Activated naive CD4-positive, alpha-beta T cell treated with anti-CD3 and anti-CD28 coated beads, Interleukin-2, amount 50 U/mL, for 72 hours (primary cell): Measurements from ENCODE around the gene DNAH3. TPM values are rescaled to one million over a fixed set of nuclear protein-coding genes. Genes with fewer than 3 reads are reported as not detected.
A peak's percentile ranks its signal among the peaks of the same experiment; 100 is the strongest.

Source experiments
- ATAC-seq, 2 donors: fragments of 150-1000 bp; cut with Tn5 transposase; 2 replicates each; pipeline ENCODE4 v1.10.0; 2021; ENCODE audit warnings: mild to moderate bottlenecking in 2 of 2, moderate library complexity in 2 of 2
- DNase-seq, 2 donors: peaks; one replicate each; pipeline ENCODE4 v3.0.0; 2021 to 2022; ENCODE audit warnings: low spot score in 2 of 2
- H3K27ac Mint-ChIP-seq, 2 donors: one replicate each; pipeline ENCODE4 v1.8.0; 2022; ENCODE audit warnings: mild to moderate bottlenecking in 2 of 2, mixed read lengths in 2 of 2
- H3K36me3 Mint-ChIP-seq, 2 donors: one replicate each; pipeline ENCODE4 v1.8.0; 2022; ENCODE audit warnings: mixed read lengths in 2 of 2
- H3K9me3 Mint-ChIP-seq, 2 donors: one replicate each; pipeline ENCODE4 v1.8.0; 2022; ENCODE audit warnings: mixed read lengths in 2 of 2
- total RNA-seq, 2 donors: library from RNA; stranded (reverse); gene quantifications; one replicate each; pipeline ENCODE4 v1.2.3, GENCODE V29; 2022

DNAH3 gene
- total RNA-seq, 2 donors from 2014 or later: not detected

DNA sequence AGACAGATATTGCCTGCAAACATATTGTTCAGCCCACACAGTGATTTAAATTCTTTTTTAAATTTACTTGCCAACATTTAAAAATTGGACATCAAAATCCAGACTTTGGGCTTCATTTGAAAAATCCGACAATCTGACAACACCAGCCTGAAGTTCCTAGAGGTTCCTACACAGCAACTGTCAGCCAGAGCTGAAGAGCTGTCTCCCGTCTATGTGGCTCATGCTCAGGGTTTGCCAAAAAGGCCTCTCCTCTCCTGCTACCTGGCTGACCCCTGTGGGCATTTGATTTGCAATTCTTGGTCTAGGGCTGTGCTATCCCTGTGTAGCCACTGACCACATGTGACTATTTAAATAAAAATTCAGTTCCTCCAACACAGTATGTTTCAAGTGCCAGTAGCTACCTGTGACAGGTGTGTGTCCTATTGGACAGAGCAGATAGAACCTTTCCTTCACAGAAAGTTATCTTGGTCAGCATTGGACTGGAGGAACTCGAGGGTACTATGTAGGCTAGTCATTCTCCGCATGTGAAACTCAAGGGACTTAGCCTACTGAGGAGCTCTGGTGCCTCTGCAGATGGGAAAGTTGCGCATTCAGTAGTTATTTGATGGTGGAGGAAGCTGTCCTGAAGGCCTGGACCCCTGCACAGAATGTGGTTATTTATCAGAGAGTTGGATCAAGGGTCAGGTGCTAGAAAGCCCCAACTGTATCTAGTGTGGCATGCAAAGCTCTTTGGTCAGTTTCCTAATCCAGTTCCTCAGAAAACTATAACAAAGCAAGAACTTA, 247.3 kb downstream of the DNAH3 start:
- Mint-ChIP-seq H3K9me3 (no peaks in the 10 kb centered on the region), H3K27ac (no peak overlapping the region), H3K36me3 (peaks cover 22 to 34% of the 10 kb centered on the region in 2 donors)
- ATAC-seq (no peak), DNase-seq (no peak)

DNA sequence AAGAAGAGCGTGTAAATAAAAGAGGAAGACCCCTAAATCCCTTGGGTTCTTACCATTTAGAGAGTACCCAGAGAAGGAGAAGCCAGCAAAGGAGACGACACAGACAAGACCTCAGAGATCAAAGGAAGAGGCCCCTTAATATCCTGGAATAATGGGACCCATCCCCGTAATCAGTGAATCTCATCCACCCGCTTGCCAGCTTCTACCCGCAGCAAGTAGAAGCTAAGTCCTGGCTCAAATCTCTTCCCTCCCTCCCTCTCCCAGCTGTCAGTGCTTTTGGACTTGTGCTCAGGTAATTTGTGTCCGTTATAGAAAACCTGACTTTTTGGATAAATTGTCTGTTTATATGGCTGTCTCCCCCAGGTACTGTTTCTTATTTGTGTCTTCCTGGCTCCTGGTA, 248.2 kb downstream of the DNAH3 start:
- H3K36me3 Mint-ChIP-seq: peaks cover 22 to 34% of the 10 kb centered on the region in 2 donors
- DNase-seq (no peak), ATAC-seq (no peak)
- no peak overlapping the region for H3K27ac Mint-ChIP-seq
- H3K9me3 Mint-ChIP-seq: no peaks in the 10 kb centered on the region

DNA sequence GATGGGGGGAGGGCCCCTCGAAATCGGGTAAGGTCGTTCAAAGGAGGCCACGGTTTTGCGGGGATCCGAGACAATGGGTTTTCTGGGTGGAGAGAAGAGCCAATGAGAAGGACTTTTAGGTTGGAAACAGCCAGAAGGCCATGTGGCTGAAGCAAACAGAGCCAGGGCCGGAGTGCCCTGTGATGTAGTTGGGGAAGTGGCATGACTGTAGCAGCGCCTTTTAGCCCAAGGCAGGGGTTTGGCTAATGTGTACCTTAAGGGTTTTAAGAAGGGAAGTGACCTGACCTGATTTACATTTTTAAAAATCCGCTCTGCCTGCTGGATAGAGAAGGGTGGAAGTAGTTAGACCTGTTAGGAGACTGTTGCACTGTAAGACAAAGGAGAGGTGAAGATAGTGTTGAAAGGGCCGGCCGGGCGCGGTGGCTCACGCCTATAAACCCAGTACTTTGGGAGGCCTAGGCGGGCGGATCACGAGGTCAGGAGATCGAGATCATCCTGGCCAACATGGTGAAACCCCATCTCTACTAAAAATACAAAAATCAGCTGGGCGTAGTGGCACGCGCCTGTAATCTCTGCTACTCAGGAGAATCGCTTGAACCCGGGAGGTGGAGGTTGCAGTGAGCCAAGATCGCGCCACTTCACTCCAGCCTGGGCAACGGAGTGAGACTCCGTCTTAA, 249.1 kb downstream of the DNAH3 start:
- peak; percentile 6 to 57 for DNase-seq
- ATAC-seq: peak in 1 of 2 donors; percentile 6
- H3K27ac Mint-ChIP-seq: peak overlapping the region; percentile 99
- peaks cover 22 to 34% of the 10 kb centered on the region in 2 donors for H3K36me3 Mint-ChIP-seq
- no peaks in the 10 kb centered on the region for H3K9me3 Mint-ChIP-seq

GRCh38 chr16:20901068-20901435, 249.6 kb downstream of the DNAH3 start:
- H3K9me3 Mint-ChIP-seq: no peaks in the 10 kb centered on the region
- peaks cover 22 to 34% of the 10 kb centered on the region in 2 donors for H3K36me3 Mint-ChIP-seq

DNA sequence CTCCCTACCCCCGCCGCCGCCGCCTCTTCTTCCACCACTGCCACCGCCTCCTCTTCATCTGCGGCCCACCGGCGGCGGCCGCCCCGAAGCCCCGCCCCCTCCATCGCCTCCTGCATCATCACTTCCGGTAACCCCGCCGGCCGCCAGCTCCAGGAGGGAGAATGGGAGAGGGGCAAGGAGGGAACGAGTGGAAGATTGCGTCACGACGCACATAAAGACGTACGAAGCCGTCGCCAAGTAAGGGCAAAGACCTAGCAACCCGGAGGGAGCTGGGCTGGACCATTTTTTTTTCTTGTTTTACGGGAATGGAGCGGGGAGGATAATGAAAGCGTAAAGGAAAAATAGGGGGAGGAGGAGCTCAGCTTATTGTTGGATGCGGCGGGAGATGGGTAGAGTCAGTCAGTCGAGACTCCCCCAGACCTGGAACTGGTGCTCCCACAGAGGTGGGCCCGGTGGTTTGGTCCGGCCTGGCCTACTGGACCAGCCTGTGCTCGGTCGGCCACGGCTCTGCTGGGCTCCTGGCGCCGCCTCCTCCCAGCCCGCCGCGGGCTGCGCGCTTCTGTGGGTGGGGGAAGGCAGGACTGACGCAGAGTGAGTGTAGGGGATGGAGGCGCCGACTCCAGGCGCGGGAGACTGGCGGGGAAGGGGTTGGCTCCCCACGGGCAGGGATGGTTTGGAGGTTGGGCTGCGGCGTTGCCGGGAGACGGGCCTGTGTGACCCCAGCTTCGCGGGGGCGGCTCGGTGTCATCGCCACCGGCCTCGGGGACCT, 250.2 kb downstream of the DNAH3 start, which contains the start of the genes DCUN1D3 and LYRM1:
TSS of gene DCUN1D3 (minus strand) at position 60 of the 769 bp plus-strand sequence. CDS start 37,820 bp downstream, outside the sequence.
TSS of gene LYRM1 (plus strand) at position 473 of the 769 bp plus-strand sequence. CDS start 14,785 bp downstream, outside the sequence.
- Mint-ChIP-seq H3K36me3 (peaks cover 22 to 34% of the 10 kb centered on the region in 2 donors), H3K9me3 (no peaks in the 10 kb centered on the region), H3K27ac (peak within 1 kb of the TSS; percentile 99)
- DNase-seq (peak; percentile 80 to 92), ATAC-seq (peak; percentile 84 to 90)

More at GRCh38 chr16:20901068-20901435, 249.6 kb downstream of the DNAH3 start:
- DNase-seq (no peak), ATAC-seq (peak in 1 of 2 donors; percentile 11)
- H3K27ac Mint-ChIP-seq: peak overlapping the region; percentile 99

DNA sequence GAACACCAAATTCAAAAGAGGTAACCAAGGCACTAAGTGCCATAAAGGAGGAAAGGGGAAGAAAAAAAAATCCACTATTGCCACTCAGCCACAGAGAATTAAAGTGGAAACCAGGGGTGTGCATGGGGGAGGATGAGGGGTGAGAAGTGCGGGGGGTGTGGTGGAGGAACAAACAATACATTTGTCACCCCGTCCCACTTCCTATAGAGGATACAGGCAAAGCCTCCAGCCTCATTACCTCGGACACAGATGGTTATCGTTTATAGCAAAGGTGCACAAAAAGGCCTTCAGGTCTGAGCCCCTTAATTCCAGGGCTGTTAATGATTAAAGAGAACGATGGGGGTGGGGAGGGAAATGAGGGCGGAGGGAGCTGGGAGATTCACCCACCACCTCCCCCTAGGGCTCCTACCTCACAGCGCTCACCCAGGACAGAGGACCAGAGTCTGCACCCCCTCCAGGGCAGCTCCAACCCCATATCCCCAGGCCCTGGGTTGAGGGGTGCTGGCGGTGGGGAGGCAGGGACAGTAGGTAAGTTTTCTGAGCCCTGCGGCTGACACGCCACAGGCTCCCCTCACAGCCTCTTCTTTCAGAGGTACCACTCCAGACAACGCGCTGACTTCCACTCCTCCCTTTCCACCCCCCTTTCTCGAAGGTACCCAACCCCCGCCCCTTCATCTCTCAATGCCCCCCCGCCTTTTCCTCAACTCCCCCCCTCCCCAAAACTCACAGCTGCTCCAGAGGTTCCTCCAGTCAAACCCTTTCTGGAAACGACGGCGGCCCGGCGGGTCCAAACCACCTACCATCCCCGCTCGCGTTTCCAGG, 251.0 kb downstream of the DNAH3 start:
- Mint-ChIP-seq H3K27ac (peak overlapping the region; percentile 65 to 99), H3K9me3 (no peaks in the 10 kb centered on the region), H3K36me3 (peaks cover 22 to 34% of the 10 kb centered on the region in 2 donors)
- DNase-seq (peak in 1 of 2 donors; percentile 17), ATAC-seq (peak in 1 of 2 donors; percentile 3)

- DNase-seq (no peak), ATAC-seq (no peak)
- Mint-ChIP-seq H3K27ac (peak overlapping the region in 1 of 2 donors; percentile 99), H3K9me3 (no peaks in the 10 kb centered on the region), H3K36me3 (peaks cover 22 to 34% of the 10 kb centered on the region in 2 donors)
Observed at GRCh38 chr16:20899071-20899470, 251.6 kb downstream of the DNAH3 start.

DNA sequence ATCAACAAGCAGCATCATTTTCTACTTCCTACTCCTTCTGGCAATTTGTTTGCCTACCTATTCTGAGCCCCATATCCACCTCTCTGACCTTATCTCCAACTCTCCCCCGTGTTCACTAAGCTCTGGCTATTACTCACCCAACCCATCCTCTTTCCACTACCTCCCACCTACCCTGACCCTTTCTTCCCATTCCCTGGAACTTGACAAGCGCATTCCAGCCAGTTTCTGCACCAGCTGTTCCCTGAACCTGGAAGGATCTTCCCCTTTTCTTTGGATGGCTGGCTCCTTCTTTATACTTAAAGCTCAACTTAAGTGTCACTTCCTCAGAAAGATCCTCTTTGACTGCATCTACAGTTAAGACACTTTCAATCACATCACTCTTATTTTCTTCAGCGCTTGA, 252.7 kb downstream of the DNAH3 start:
- Mint-ChIP-seq H3K9me3 (no peaks in the 10 kb centered on the region), H3K27ac (peak overlapping the region in 1 of 2 donors; percentile 99), H3K36me3 (peaks cover 22 to 28% of the 10 kb centered on the region in 2 donors)
- ATAC-seq (no peak), DNase-seq (no peak)

DNA sequence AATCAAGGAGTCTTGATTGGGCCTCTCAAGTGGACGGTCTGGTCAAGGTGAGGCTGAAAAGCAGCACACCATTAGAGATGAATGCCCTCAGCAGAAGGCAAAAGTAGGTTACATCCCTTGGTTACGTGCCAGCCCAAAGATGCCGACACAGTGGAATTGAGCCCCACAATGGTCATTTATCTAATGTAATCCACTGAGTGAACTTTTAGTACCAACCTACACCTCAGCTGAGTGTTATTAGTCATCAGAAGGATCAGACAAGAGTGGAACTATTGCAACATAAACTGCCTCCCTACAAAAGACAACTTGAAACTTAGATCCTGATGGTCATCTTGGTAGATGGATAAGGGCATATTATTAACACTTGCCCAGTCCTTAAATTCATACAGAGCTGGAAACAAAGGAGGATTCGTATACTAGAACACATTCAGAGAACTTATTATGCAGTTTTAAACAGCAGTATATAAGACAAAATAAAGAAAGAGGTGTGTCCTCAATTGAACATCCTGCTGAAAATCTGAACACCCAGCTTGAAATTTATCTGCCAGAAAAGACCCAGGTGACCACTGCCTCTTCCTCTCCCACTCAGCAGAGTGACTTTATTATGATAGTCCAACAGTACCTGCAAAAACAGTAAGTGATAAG, 253.3 kb downstream of the DNAH3 start:
- Mint-ChIP-seq H3K36me3 (peaks cover 23% of the 10 kb centered on the region in 2 donors), H3K9me3 (no peaks in the 10 kb centered on the region), H3K27ac (peak overlapping the region in 1 of 2 donors; percentile 99)
- no peak for ATAC-seq
- DNase-seq: no peak

DNA sequence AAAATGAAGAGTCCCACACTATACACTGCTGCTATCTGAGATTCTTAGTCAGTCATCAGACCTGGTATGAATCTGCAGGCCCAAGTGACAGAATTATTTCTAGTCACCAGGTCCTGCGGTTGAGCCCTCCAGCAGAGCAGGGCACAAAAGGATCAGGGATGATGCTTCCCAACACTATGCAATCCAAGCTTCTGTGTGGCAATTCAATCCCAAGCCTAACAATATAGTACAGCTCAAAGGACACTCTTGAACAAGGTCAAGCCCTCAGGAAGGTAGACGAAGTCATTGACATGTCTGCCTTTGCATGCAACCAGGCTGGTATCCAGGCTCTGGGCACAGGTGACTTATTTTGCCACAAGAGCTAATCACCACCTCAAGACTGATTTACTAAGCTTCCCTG, 256.3 kb downstream of the DNAH3 start:
- no peak for ATAC-seq
- Mint-ChIP-seq H3K9me3 (no peaks in the 10 kb centered on the region), H3K36me3 (peaks cover 0 to 7% of the 10 kb centered on the region in 2 donors), H3K27ac (no peak overlapping the region)
- DNase-seq: no peak

DNA sequence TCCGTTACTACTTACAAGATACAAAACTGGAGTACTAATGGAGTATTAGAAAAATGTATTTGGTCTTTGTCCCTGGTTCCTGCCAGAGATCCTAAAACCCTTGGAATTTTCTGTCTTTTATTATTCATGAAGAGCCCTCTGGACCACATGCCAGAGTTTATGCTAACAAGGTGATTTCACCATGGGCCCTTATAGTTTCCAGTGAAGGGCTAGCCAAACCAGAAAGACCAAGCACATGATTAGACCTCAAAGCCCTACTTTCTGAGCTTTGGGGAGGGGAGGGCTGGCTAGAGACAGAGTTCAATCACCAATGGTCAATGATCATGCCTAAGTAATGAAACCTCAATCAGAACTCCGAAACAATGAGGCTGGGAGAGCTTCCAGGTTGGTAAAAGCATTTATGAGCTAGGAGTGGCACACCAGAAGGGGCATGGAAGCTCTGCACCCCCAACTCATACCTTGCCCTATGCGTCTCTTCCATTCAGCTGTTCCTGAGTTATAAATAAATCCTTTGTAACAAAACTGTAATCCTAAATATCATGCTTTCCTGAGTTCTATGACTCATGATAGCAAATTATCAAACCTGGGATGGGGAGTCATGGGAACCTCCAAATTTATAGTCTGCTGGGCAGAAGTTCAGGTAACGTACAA, 260.9 kb downstream of the DNAH3 start:
- ATAC-seq (no peak), DNase-seq (no peak)
- H3K27ac Mint-ChIP-seq: no peak overlapping the region
- H3K36me3 Mint-ChIP-seq: peaks cover 0 to 14% of the 10 kb centered on the region in 2 donors
- H3K9me3 Mint-ChIP-seq: no peaks in the 10 kb centered on the region

DNA sequence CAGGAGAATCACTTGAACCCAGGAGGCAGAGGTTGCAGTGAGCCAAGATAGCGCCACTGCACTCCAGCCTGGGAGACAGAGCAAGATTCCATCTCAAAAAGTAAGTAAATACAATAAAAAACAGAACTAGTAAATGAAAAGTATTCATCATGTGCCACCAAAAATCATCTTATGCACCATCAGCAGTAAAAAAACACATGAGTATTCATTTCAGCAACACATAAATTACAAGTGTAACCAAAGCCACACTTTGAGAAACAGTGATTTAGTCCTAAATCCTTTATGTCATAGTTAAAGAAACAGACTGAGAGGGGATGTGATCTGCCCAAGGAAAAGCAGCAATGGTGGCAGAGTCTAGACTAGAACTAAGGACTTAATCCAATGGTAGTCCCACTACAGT, 263.4 kb downstream of the DNAH3 start:
- DNase-seq (no peak), ATAC-seq (no peak)
- peaks cover 0 to 12% of the 10 kb centered on the region in 2 donors for H3K36me3 Mint-ChIP-seq
- H3K27ac Mint-ChIP-seq: no peak overlapping the region
- no peaks in the 10 kb centered on the region for H3K9me3 Mint-ChIP-seq

DNA sequence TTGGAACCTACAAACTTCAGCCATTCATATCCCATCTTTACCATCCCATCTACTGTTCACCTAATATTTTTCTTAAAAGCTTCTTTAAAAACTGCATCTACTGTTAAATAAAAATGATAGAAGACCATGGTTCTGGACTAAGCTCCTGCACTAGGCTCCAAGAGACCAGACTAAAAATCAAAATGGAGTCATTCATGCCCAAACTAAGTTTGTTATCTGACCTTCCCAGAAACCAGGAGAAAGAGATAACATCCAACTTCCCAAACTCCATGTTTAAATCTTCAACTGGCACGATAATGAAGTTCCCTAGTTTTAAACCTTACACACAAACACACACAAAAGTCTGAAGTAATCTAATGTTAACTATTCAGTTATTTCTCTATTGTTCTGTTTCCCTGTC, 264.3 kb downstream of the DNAH3 start:
- H3K9me3 Mint-ChIP-seq: no peaks in the 10 kb centered on the region
- DNase-seq (no peak), ATAC-seq (no peak)
- H3K36me3 Mint-ChIP-seq: peaks cover 0 to 7% of the 10 kb centered on the region in 2 donors
- no peak overlapping the region for H3K27ac Mint-ChIP-seq

DNA sequence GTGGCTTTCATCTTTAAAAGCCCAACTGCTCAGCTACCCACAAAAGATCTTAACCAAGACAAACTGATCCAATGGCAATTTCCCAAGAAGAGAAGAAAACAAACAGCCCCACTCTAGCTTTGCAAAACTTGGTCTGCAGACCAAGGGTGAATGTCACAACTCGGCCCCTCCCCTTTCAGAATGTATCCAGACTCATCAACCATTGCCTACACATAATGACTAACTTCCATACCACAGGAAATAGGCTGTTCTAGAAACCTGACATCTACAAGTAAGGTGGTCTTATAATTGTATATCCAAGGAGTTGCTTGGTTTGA, 266.4 kb downstream of the DNAH3 start:
- Mint-ChIP-seq H3K9me3 (no peaks in the 10 kb centered on the region), H3K27ac (no peak overlapping the region), H3K36me3 (peaks cover 0 to 7% of the 10 kb centered on the region in 2 donors)
- ATAC-seq (peak; percentile 72 to 83), DNase-seq (no peak)

GRCh38 chr16:20883554-20884239, 266.9 kb downstream of the DNAH3 start:
- peak in 1 of 2 donors; percentile 50 for ATAC-seq
- peaks cover 0 to 7% of the 10 kb centered on the region in 2 donors for H3K36me3 Mint-ChIP-seq
- DNase-seq: no peak

More at GRCh38 chr16:20883554-20884239, 266.9 kb downstream of the DNAH3 start:
- no peak overlapping the region for H3K27ac Mint-ChIP-seq
- H3K9me3 Mint-ChIP-seq: no peaks in the 10 kb centered on the region
